A549 (cell line): ENCODE measurements around the gene FBH1. TPM values are rescaled to one million over a fixed set of nuclear protein-coding genes. Genes with fewer than 3 reads are reported as not detected.

Source experiments
- ATAC-seq, 2 experiments: fragments of 200-7000 bp in 1 of 2; fragments of >200 bp in 1 of 2; cut with Nextera tagmentation in 1 of 2; cut with Tn5 transposase in 1 of 2; 3 replicates each; pipeline versions ENCODE4 v1.8.0 to v1.9.1; 2018 to 2020; ENCODE audit warnings: mild to moderate bottlenecking in 1 of 2, moderate library complexity in 1 of 2
- CTCF ChIA-PET: fragments of 300-600 bp; sonication (Branson Sonifier 250); formaldehyde crosslinking; extraction: SDS; loops from one replicate; lab custom pipeline; 2021; ENCODE audit warnings: antibody characterized with exemption, inconsistent platforms; lab: Yijun Ruan, JAX
- POLR2A ChIA-PET: fragments of 350-600 bp; formaldehyde crosslinking; extraction: SDS; loops from one replicate; lab custom pipeline; 2021; ENCODE audit warnings: antibody characterized with exemption, inconsistent platforms; lab: Yijun Ruan, JAX
- DNase-seq, 2 experiments: peaks; one replicate each; pipeline versions ENCODE4 v3.0.0 to v3.0.0-alpha.2; 2011 to 2016; ENCODE audit warnings: low read depth in 1 of 2, low spot score in 1 of 2
- FAIRE-seq: peaks from 2 replicates; lab custom pipeline; 2011; peaks lifted over from hg19 to GRCh38; lab: Jason Lieb, UNC
- H3K27ac ChIP-seq, 2 experiments: fragments of >200 bp; sonication (Bioruptor Twin); formaldehyde crosslinking; 3 replicates each; pipeline ENCODE4 v1.5.1; 2016 to 2017
- H3K4me1 ChIP-seq: fragments of >200 bp; sonication (Bioruptor Twin); formaldehyde crosslinking; 3 replicates; pipeline ENCODE4 v1.6.1; 2016
- H3K4me2 ChIP-seq: fragments of >200 bp; sonication (Bioruptor Twin); formaldehyde crosslinking; 3 replicates; pipeline ENCODE4 v1.6.1; 2016
- H3K4me3 ChIP-seq: fragments of >200 bp; sonication (Bioruptor Twin); formaldehyde crosslinking; 3 replicates; pipeline ENCODE4 v1.5.1; 2016
- H3K9me3 ChIP-seq: fragments of >200 bp; sonication (Bioruptor Twin); formaldehyde crosslinking; 3 replicates; pipeline ENCODE4 v1.6.1; 2016
- BCL3 ChIP-seq: fragments of >200 bp; sonication (Bioruptor Twin); formaldehyde crosslinking; IDR thresholded peaks from 3 replicates; pipeline ENCODE4 v1.6.1; 2016
- EP300 ChIP-seq, 2 experiments: fragments of >200 bp; sonication (Bioruptor Twin); formaldehyde crosslinking; IDR thresholded peaks; 2 replicates in 1 of 2; 3 replicates in 1 of 2; pipeline ENCODE4 v1.6.1; 2016 to 2017
- GATA3 ChIP-seq: IDR thresholded peaks from 2 replicates; pipeline ENCODE4 v1.6.1; 2012; ENCODE audit warnings: borderline replicate concordance
- HDAC2 ChIP-seq: fragments of 200-600 bp; sonication (generic); IDR thresholded peaks from 2 replicates; pipeline ENCODE4 v1.6.1; 2016
- HES2 ChIP-seq: fragments of >200 bp; sonication (Bioruptor Twin); formaldehyde crosslinking; IDR thresholded peaks from 2 replicates; pipeline ENCODE4 v1.6.1; 2016
- HEYL ChIP-seq: fragments of 250-450 bp; sonication (Bioruptor Pico); IDR thresholded peaks from 2 replicates; pipeline ENCODE4 v1.8.0; 2021; ENCODE audit warnings: mild to moderate bottlenecking, moderate library complexity
- JUNB ChIP-seq: fragments of >200 bp; sonication (Bioruptor Twin); formaldehyde crosslinking; IDR thresholded peaks from 2 replicates; pipeline ENCODE4 v1.6.1; 2016
- KDM5A ChIP-seq: fragments of 200-600 bp; sonication (generic); IDR thresholded peaks from 2 replicates; pipeline ENCODE4 v1.6.1; 2016; ENCODE audit warnings: antibody characterized with exemption, mild to moderate bottlenecking
- MAFK ChIP-seq: fragments of 450-650 bp; IDR thresholded peaks from 2 replicates; pipeline ENCODE4 v1.6.1; 2014; ENCODE audit not compliant: partially characterized antibody
- MAZ ChIP-seq: fragments of 150-350 bp; IDR thresholded peaks from 2 replicates; pipeline ENCODE4 v1.6.1; 2014; ENCODE audit warnings: antibody characterized with exemption, low read depth, low read length, borderline replicate concordance
- MYC ChIP-seq: IDR thresholded peaks from 2 replicates; pipeline ENCODE4 v1.6.1; 2012; ENCODE audit warnings: mild to moderate bottlenecking, inconsistent platforms, low read length, improper control_type of control experiment, borderline replicate concordance
- POLR2A ChIP-seq: IDR thresholded peaks from 2 replicates; pipeline ENCODE4 v1.6.1; 2012; ENCODE audit warnings: mild to moderate bottlenecking, low read length
- POLR2AphosphoS2 ChIP-seq: conservative IDR thresholded peaks from 2 replicates; pipeline ENCODE4 v1.6.1; 2012; ENCODE audit warnings: low read length, improper control_type of control experiment, inconsistent platforms
- SREBF2 ChIP-seq: fragments of 450-650 bp; IDR thresholded peaks from 2 replicates; pipeline ENCODE4 v1.6.1; 2014; ENCODE audit warnings: mild to moderate bottlenecking, moderate library complexity
- WGBS: methylation state at CpG from one replicate; pipeline ENCODE4 v1.1.6; 2017; ENCODE audit errors: missing lambda C conversion rate; 5-methylcytosine and 5-hydroxymethylcytosine counted together
- polyA plus RNA-seq, 4 experiments: library from polyadenylated mRNA; depleted of rRNA in 3 of 4; stranded (reverse); fragments of >200 nt; fragmentation: RNase III in 1 of 4; extraction: RNeasy Plus Mini Kit Qiagen cat#74134 plus additional on column Dnase treatment in 1 of 4; gene quantifications; 2 replicates in 3 of 4; 3 replicates in 1 of 4; pipeline ENCODE4 v1.2.3, GENCODE V29; 2011 to 2017
- TF ChIP-seq, protein P1 (sequence below): fragments of >200 bp; sonication (Bioruptor Twin); formaldehyde crosslinking; IDR thresholded peaks from 3 replicates; pipeline ENCODE4 v1.5.1; 2016
- TF ChIP-seq, protein P2 (sequence below): IDR thresholded peaks from 2 replicates; pipeline ENCODE4 v1.6.1; 2012; ENCODE audit warnings: low read depth, borderline replicate concordance
- TF ChIP-seq, protein P3 (sequence below): fragments of 250-450 bp; sonication (Bioruptor Pico); IDR thresholded peaks from 2 replicates; pipeline ENCODE4 v1.5.0; 2021; ENCODE audit warnings: mild to moderate bottlenecking, moderate library complexity, borderline replicate concordance

Gene FBH1
- polyA plus RNA-seq, 2 of the 4 experiments (the other 2 are of a cell fraction), result 43.9 to 56.5 TPM

DNA sequence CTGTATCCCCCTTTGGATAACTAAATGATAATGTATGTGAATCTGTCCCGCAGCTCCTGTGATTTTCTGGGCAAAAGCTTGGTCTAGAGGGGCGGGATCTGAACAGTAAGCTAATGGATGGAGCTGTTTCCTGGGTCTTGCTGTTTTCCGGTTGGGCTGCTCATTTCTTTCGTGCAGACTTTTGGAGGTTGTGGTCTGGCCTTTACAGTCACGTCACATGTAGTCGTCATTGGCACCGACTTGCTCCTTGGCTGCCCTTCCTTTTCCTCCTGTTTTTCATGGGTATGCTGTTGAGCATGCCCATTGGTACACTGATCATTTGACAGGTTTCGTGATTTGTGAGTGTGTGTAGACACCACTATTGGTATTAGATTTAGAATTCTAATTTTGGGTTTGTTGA is 2.0 kb downstream of the FBH1 start:
- H3K4me1 ChIP-seq, result peaks cover 23% of the 10 kb centered on the region
- H3K9me3 ChIP-seq, result no peaks in the 10 kb centered on the region
- H3K27ac ChIP-seq, result no peak overlapping the region
- POLR2A ChIA-PET, result no interaction called here
- no peak overlapping the region for H3K4me3 ChIP-seq
- no peak for TF ChIP-seq POLR2AphosphoS2
- TF ChIP-seq, protein P1, sequence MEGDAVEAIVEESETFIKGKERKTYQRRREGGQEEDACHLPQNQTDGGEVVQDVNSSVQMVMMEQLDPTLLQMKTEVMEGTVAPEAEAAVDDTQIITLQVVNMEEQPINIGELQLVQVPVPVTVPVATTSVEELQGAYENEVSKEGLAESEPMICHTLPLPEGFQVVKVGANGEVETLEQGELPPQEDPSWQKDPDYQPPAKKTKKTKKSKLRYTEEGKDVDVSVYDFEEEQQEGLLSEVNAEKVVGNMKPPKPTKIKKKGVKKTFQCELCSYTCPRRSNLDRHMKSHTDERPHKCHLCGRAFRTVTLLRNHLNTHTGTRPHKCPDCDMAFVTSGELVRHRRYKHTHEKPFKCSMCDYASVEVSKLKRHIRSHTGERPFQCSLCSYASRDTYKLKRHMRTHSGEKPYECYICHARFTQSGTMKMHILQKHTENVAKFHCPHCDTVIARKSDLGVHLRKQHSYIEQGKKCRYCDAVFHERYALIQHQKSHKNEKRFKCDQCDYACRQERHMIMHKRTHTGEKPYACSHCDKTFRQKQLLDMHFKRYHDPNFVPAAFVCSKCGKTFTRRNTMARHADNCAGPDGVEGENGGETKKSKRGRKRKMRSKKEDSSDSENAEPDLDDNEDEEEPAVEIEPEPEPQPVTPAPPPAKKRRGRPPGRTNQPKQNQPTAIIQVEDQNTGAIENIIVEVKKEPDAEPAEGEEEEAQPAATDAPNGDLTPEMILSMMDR, result no peak
- TF ChIP-seq BCL3, result no peak
- TF ChIP-seq MYC, result no peak
- TF ChIP-seq MAZ, result no peak
- no peak for TF ChIP-seq KDM5A
- TF ChIP-seq, all 56 proteins: peak for 0
- FAIRE-seq, result no peak
- DNase-seq, result no peak
- no peak for ATAC-seq
- CTCF ChIA-PET, result no interaction called here
- whole genome bisulfite sequencing, result 90% methylated on average over 8 of the region's 8 CpGs
- H3K4me2 ChIP-seq, result no peak overlapping the region

DNA sequence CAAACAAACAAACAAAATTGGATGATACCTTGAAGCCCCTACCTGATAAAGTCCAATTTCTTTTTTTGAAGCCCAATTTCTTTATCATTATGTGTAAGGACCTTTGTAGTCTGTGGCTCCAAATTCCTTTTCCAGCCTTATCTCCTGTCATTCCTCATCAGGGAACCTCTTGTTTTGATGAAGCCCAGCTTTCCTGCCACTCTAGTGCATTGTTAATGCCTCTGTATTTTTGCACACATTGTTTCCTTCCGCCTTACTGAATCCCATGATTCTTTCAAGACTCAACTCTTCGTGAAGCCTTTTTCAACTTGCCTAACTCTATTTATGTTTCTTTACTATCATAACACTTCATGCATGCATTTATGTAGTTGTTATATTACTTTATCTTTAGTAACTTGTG is 3.3 kb downstream of the FBH1 start:
- no peak overlapping the region for H3K4me3 ChIP-seq
- no peaks in the 10 kb centered on the region; the same call in 2 of the 3 replicates for H3K9me3 ChIP-seq
- FAIRE-seq (no peak), DNase-seq (no peak), ATAC-seq (no peak)
- H3K4me1 ChIP-seq, result peaks cover 10% of the 10 kb centered on the region
- no peak overlapping the region for H3K4me2 ChIP-seq
- 100% methylated on average over 2 of the region's 2 CpGs for WGBS
- TF ChIP-seq POLR2A (no peak), MAFK (no peak), POLR2AphosphoS2 (no peak), GATA3 (no peak), HES2 (no peak), HDAC2 (no peak), JUNB (no peak), SREBF2 (no peak), EP300 (IDR thresholded peaks at IDR 0.05) (no peak), HEYL (CRISPR knock-in tag) (no peak)
- TF ChIP-seq, protein P1, result no peak
- TF ChIP-seq, protein P2, sequence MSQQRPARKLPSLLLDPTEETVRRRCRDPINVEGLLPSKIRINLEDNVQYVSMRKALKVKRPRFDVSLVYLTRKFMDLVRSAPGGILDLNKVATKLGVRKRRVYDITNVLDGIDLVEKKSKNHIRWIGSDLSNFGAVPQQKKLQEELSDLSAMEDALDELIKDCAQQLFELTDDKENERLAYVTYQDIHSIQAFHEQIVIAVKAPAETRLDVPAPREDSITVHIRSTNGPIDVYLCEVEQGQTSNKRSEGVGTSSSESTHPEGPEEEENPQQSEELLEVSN, result no peak
- TF ChIP-seq, protein P3, sequence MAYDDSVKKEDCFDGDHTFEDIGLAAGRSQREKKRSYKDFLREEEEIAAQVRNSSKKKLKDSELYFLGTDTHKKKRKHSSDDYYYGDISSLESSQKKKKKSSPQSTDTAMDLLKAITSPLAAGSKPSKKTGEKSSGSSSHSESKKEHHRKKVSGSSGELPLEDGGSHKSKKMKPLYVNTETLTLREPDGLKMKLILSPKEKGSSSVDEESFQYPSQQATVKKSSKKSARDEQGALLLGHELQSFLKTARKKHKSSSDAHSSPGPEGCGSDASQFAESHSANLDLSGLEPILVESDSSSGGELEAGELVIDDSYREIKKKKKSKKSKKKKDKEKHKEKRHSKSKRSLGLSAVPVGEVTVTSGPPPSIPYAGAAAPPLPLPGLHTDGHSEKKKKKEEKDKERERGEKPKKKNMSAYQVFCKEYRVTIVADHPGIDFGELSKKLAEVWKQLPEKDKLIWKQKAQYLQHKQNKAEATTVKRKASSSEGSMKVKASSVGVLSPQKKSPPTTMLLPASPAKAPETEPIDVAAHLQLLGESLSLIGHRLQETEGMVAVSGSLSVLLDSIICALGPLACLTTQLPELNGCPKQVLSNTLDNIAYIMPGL (CRISPR knock-in tag), result no peak
- CTCF ChIA-PET, result interaction anchor here (0.9 to 1.0 kb wide), 3 partner anchors 21 to 264 kb away, joined by 3 to 4 read pairs (median 3); no protein-coding TSS in a partner anchor
- POLR2A ChIA-PET, result no interaction called here
- no peak overlapping the region for H3K27ac ChIP-seq
